ENCODE results near the gene TMEM42.

DNA sequence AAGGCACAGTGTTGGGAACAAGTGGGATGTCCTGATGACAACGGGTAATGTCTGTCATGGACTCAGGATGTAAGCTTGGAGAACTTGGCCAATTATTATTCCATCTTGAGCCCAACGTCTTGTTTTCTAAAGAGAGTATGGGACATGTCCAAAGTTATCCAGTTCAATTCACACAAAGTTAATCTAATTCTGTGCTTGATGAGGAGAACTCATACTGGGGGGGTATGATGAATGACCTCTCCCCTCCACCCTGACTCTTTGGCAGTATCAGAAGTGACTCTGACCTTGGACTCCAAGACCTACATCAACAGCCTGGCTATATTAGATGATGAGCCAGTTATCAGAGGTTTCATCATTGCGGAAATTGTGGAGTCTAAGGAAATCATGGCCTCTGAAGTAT, 49.0 kb downstream of the TMEM42 start:
- TF ChIP-seq CREB1 (CRISPR knock-in tag; IDR thresholded peaks at IDR 0.05; ENCODE audit: low read depth): no peak
- TF ChIP-seq, protein P1, sequence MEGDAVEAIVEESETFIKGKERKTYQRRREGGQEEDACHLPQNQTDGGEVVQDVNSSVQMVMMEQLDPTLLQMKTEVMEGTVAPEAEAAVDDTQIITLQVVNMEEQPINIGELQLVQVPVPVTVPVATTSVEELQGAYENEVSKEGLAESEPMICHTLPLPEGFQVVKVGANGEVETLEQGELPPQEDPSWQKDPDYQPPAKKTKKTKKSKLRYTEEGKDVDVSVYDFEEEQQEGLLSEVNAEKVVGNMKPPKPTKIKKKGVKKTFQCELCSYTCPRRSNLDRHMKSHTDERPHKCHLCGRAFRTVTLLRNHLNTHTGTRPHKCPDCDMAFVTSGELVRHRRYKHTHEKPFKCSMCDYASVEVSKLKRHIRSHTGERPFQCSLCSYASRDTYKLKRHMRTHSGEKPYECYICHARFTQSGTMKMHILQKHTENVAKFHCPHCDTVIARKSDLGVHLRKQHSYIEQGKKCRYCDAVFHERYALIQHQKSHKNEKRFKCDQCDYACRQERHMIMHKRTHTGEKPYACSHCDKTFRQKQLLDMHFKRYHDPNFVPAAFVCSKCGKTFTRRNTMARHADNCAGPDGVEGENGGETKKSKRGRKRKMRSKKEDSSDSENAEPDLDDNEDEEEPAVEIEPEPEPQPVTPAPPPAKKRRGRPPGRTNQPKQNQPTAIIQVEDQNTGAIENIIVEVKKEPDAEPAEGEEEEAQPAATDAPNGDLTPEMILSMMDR (conservative IDR thresholded peaks at IDR 0.05; ENCODE audit: low read depth in 2 of 2): no peak
- no peak for TF ChIP-seq EZH2 (IDR thresholded peaks at IDR 0.05; ENCODE audit: low read depth, unreplicated experiment)
- TF ChIP-seq, protein P2, sequence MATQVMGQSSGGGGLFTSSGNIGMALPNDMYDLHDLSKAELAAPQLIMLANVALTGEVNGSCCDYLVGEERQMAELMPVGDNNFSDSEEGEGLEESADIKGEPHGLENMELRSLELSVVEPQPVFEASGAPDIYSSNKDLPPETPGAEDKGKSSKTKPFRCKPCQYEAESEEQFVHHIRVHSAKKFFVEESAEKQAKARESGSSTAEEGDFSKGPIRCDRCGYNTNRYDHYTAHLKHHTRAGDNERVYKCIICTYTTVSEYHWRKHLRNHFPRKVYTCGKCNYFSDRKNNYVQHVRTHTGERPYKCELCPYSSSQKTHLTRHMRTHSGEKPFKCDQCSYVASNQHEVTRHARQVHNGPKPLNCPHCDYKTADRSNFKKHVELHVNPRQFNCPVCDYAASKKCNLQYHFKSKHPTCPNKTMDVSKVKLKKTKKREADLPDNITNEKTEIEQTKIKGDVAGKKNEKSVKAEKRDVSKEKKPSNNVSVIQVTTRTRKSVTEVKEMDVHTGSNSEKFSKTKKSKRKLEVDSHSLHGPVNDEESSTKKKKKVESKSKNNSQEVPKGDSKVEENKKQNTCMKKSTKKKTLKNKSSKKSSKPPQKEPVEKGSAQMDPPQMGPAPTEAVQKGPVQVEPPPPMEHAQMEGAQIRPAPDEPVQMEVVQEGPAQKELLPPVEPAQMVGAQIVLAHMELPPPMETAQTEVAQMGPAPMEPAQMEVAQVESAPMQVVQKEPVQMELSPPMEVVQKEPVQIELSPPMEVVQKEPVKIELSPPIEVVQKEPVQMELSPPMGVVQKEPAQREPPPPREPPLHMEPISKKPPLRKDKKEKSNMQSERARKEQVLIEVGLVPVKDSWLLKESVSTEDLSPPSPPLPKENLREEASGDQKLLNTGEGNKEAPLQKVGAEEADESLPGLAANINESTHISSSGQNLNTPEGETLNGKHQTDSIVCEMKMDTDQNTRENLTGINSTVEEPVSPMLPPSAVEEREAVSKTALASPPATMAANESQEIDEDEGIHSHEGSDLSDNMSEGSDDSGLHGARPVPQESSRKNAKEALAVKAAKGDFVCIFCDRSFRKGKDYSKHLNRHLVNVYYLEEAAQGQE (IDR thresholded peaks at IDR 0.05; ENCODE audit: unreplicated experiment): no peak
- no peak for TF ChIP-seq EZH2phosphoT487 (IDR thresholded peaks at IDR 0.05; ENCODE audit: unreplicated experiment)
- no peak for TF ChIP-seq NANOG (IDR thresholded peaks at IDR 0.05; ENCODE audit: borderline replicate concordance)
- no peak for TF ChIP-seq ZNF114 (CRISPR knock-in tag; IDR thresholded peaks at IDR 0.05)

Measured in GM23338 (cell line).